Erythroblast (primary cell): ENCODE measurements around the gene RNF150.

Experiments used
- GATA1 ChIP-seq: IDR thresholded peaks from 2 replicates; pipeline ENCODE4 v1.6.1; 2011; ENCODE audit warnings: low read depth, mild to moderate bottlenecking, control low read depth, low read length, moderate library complexity
- POLR2A ChIP-seq: IDR thresholded peaks from 2 replicates; pipeline ENCODE4 v1.6.1; 2011; ENCODE audit warnings: mild to moderate bottlenecking, low read length

GRCh38 chr4:141004823-141005222 lies 128.4 kb downstream of the RNF150 start:
- TF ChIP-seq POLR2A (no peak), GATA1 (no peak)
